Parietal lobe (tissue), 2 donors: ENCODE measurements around the gene KLRB1. TPM values are rescaled to one million over a fixed set of nuclear protein-coding genes. Genes with fewer than 3 reads are reported as not detected.

Experiments
- small RNA-seq: library from RNA; depleted of rRNA; stranded (forward); fragments of <200 nt; gene quantifications from one replicate; pipeline ENCODE3, GENCODE V24; 2014; ENCODE audit warnings: low replicate concordance
- total RNA-seq: library from RNA; depleted of rRNA; stranded (reverse); fragments of >200 nt; gene quantifications from one replicate; pipeline ENCODE4 v1.2.3, GENCODE V29; 2014

KLRB1 gene
- total RNA-seq: not detected

GRCh38 chr12:9607716-9608115, at the start of gene KLRB1:
TSS of gene KLRB1 (minus strand) at chr12:9607916. CDS start at chr12:9607839, 77 bp downstream.

Small RNA genes within 50 kb of the gene (small RNA-seq; reads per million reads assigned to genes)
- gene AC010186.4 (not detected), gene RNU6-700P (not detected)

Other genes starting within 250 kb of the KLRB1 start
- gene CLEC2D, start 61.8 kb upstream of the KLRB1 start, total RNA-seq: 17.8 TPM
- gene CLECL1, start 125.2 kb upstream of the KLRB1 start, total RNA-seq: not detected
- not detected for gene CD69, start 153.0 kb upstream of the KLRB1 start, total RNA-seq
- gene KLRF1, start 219.6 kb upstream of the KLRB1 start, total RNA-seq: not detected